ENCODE results near the gene FAXDC2.

Gene FAXDC2

GRCh38 chr5:154850255-154851062 lies at the start of gene FAXDC2:
FAXDC2 (minus strand) TSS chr5:154850603; CDS start chr5:154838178, 12,425 bp downstream.
- TF ChIP-seq CTCF (IDR thresholded peaks at IDR 0.05; ENCODE audit: control insufficient read depth, extremely low read depth, insufficient read depth) = no peak
- H3K4me3 ChIP-seq (ENCODE audit: low read depth, low read length) = no peak within 1 kb of the TSS
- no peak for DNase-seq (ENCODE audit: low read depth)

GRCh38 chr5:154900066-154900465 lies 49.7 kb upstream of the FAXDC2 start:
- no peak for TF ChIP-seq CTCF (IDR thresholded peaks at IDR 0.05; ENCODE audit: control insufficient read depth, extremely low read depth, insufficient read depth)
- H3K4me3 ChIP-seq (ENCODE audit: low read depth, low read length) = no peak overlapping the region
- no peak for DNase-seq (ENCODE audit: low read depth)

GRCh38 chr5:154899151-154899816 lies 48.9 kb upstream of the FAXDC2 start:
- H3K4me3 ChIP-seq (ENCODE audit: low read depth, low read length) = no peak overlapping the region
- DNase-seq (ENCODE audit: low read depth) = no peak
- TF ChIP-seq CTCF (IDR thresholded peaks at IDR 0.05; ENCODE audit: control insufficient read depth, extremely low read depth, insufficient read depth) = no peak

- DNase-seq (ENCODE audit: low read depth) = no peak
Measured at GRCh38 chr5:154898210-154898609, 47.8 kb upstream of the FAXDC2 start.

GRCh38 chr5:154896562-154897165 lies 46.3 kb upstream of the FAXDC2 start:
- no peak for DNase-seq (ENCODE audit: low read depth)
- TF ChIP-seq CTCF (IDR thresholded peaks at IDR 0.05; ENCODE audit: control insufficient read depth, extremely low read depth, insufficient read depth) = no peak
- H3K4me3 ChIP-seq (ENCODE audit: low read depth, low read length) = no peak overlapping the region

More at GRCh38 chr5:154898210-154898609, 47.8 kb upstream of the FAXDC2 start:
- no peak overlapping the region for H3K4me3 ChIP-seq (ENCODE audit: low read depth, low read length)
- TF ChIP-seq CTCF (IDR thresholded peaks at IDR 0.05; ENCODE audit: control insufficient read depth, extremely low read depth, insufficient read depth) = no peak

- no peak for TF ChIP-seq CTCF (IDR thresholded peaks at IDR 0.05; ENCODE audit: control insufficient read depth, extremely low read depth, insufficient read depth)
- no peak overlapping the region for H3K4me3 ChIP-seq (ENCODE audit: low read depth, low read length)
- DNase-seq (ENCODE audit: low read depth) = no peak
Measured at GRCh38 chr5:154895606-154896561, 45.5 kb upstream of the FAXDC2 start.

All from LNCaP clone FGC (cell line).